Measurements from ENCODE around the gene IRF6.

The IRF6 gene

GRCh38 chr1:209831615-209832014 is 25.7 kb upstream of the IRF6 start:
- H3K36me3 Mint-ChIP-seq (ENCODE audit: low read depth), result peaks cover 72% of the 10 kb centered on the region
- H3K9me3 Mint-ChIP-seq, result no peaks in the 10 kb centered on the region
- no peak overlapping the region for H3K27ac Mint-ChIP-seq
- no peaks in the 10 kb centered on the region for H3K27me3 Mint-ChIP-seq
- no peak overlapping the region for H3K4me3 Mint-ChIP-seq
- peaks cover 81% of the 10 kb centered on the region for H3K4me1 Mint-ChIP-seq (ENCODE audit: low read depth)

- Mint-ChIP-seq H3K36me3 (ENCODE audit: low read depth) (peaks cover 63% of the 10 kb centered on the region), H3K4me3 (peak overlapping the region; percentile 0)
Observed at GRCh38 chr1:209830722-209831121, 24.8 kb upstream of the IRF6 start.

GRCh38 chr1:209829716-209830115 is 23.8 kb upstream of the IRF6 start:
- peak overlapping the region; percentile 86 for H3K4me3 Mint-ChIP-seq
- no peaks in the 10 kb centered on the region for H3K9me3 Mint-ChIP-seq
- peaks cover 53% of the 10 kb centered on the region for H3K36me3 Mint-ChIP-seq (ENCODE audit: low read depth)
- H3K27me3 Mint-ChIP-seq, result no peaks in the 10 kb centered on the region
- H3K4me1 Mint-ChIP-seq (ENCODE audit: low read depth), result peaks cover 62% of the 10 kb centered on the region
- H3K27ac Mint-ChIP-seq, result no peak overlapping the region

More at GRCh38 chr1:209830722-209831121, 24.8 kb upstream of the IRF6 start:
- Mint-ChIP-seq H3K4me1 (ENCODE audit: low read depth) (peaks cover 72% of the 10 kb centered on the region), H3K27me3 (no peaks in the 10 kb centered on the region), H3K27ac (no peak overlapping the region), H3K9me3 (no peaks in the 10 kb centered on the region)

GRCh38 chr1:209827384-209828262 is 21.7 kb upstream of the IRF6 start, which contains the start of gene UTP25:
Gene UTP25 (plus strand): TSS chr1:209827972. CDS start chr1:209828064, 92 bp downstream.
- peaks cover 54% of the 10 kb centered on the region for H3K4me1 Mint-ChIP-seq (ENCODE audit: low read depth)
- peaks cover 5% of the 10 kb centered on the region for H3K27me3 Mint-ChIP-seq
- H3K27ac Mint-ChIP-seq, result peak within 1 kb of the TSS; percentile 93
- H3K36me3 Mint-ChIP-seq (ENCODE audit: low read depth), result peaks cover 32% of the 10 kb centered on the region
- peak within 1 kb of the TSS; percentile 86 for H3K4me3 Mint-ChIP-seq
- H3K9me3 Mint-ChIP-seq, result no peaks in the 10 kb centered on the region

- peaks cover 46% of the 10 kb centered on the region for H3K4me1 Mint-ChIP-seq (ENCODE audit: low read depth)
- peaks cover 15% of the 10 kb centered on the region for H3K36me3 Mint-ChIP-seq (ENCODE audit: low read depth)
- H3K4me3 Mint-ChIP-seq, result no peak overlapping the region
- no peak overlapping the region for H3K27ac Mint-ChIP-seq
- H3K9me3 Mint-ChIP-seq, result no peaks in the 10 kb centered on the region
- peaks cover 16% of the 10 kb centered on the region for H3K27me3 Mint-ChIP-seq
Observed at GRCh38 chr1:209825591-209826434, 19.9 kb upstream of the IRF6 start.

GRCh38 chr1:209823143-209824041 is 17.4 kb upstream of the IRF6 start:
- Mint-ChIP-seq H3K27me3 (peaks cover 30% of the 10 kb centered on the region), H3K4me1 (ENCODE audit: low read depth) (peaks cover 27% of the 10 kb centered on the region), H3K27ac (peak overlapping the region; percentile 12), H3K36me3 (ENCODE audit: low read depth) (no peaks in the 10 kb centered on the region), H3K4me3 (no peak overlapping the region), H3K9me3 (no peaks in the 10 kb centered on the region)

- Mint-ChIP-seq H3K36me3 (ENCODE audit: low read depth) (no peaks in the 10 kb centered on the region), H3K27me3 (peaks cover 30% of the 10 kb centered on the region), H3K9me3 (no peaks in the 10 kb centered on the region), H3K27ac (no peak overlapping the region), H3K4me1 (ENCODE audit: low read depth) (peaks cover 22% of the 10 kb centered on the region), H3K4me3 (no peak overlapping the region)
Observed at GRCh38 chr1:209822706-209823105, 16.8 kb upstream of the IRF6 start.

- peaks cover 30% of the 10 kb centered on the region for H3K27me3 Mint-ChIP-seq
- H3K4me3 Mint-ChIP-seq, result no peak overlapping the region
- H3K36me3 Mint-ChIP-seq (ENCODE audit: low read depth), result no peaks in the 10 kb centered on the region
- H3K27ac Mint-ChIP-seq, result no peak overlapping the region
- H3K9me3 Mint-ChIP-seq, result no peaks in the 10 kb centered on the region
- peaks cover 24% of the 10 kb centered on the region for H3K4me1 Mint-ChIP-seq (ENCODE audit: low read depth)
Observed at GRCh38 chr1:209820986-209821385, 15.0 kb upstream of the IRF6 start.

- H3K27ac Mint-ChIP-seq, result no peak overlapping the region
Observed at GRCh38 chr1:209819058-209819457, 13.1 kb upstream of the IRF6 start.

GRCh38 chr1:209817691-209818090 is 11.7 kb upstream of the IRF6 start:
- Mint-ChIP-seq H3K36me3 (ENCODE audit: low read depth) (no peaks in the 10 kb centered on the region), H3K9me3 (no peaks in the 10 kb centered on the region), H3K27ac (no peak overlapping the region), H3K27me3 (peaks cover 26% of the 10 kb centered on the region), H3K4me3 (no peak overlapping the region), H3K4me1 (ENCODE audit: low read depth) (peaks cover 24% of the 10 kb centered on the region)

More at GRCh38 chr1:209819058-209819457, 13.1 kb upstream of the IRF6 start:
- Mint-ChIP-seq H3K36me3 (ENCODE audit: low read depth) (no peaks in the 10 kb centered on the region), H3K4me1 (ENCODE audit: low read depth) (peaks cover 33% of the 10 kb centered on the region), H3K9me3 (no peaks in the 10 kb centered on the region), H3K4me3 (no peak overlapping the region), H3K27me3 (peaks cover 30% of the 10 kb centered on the region)

GRCh38 chr1:209816923-209817322 is 11.0 kb upstream of the IRF6 start:
- no peaks in the 10 kb centered on the region for H3K9me3 Mint-ChIP-seq
- H3K36me3 Mint-ChIP-seq (ENCODE audit: low read depth), result no peaks in the 10 kb centered on the region
- H3K27me3 Mint-ChIP-seq, result peaks cover 23% of the 10 kb centered on the region
- H3K4me3 Mint-ChIP-seq, result no peak overlapping the region
- peaks cover 22% of the 10 kb centered on the region for H3K4me1 Mint-ChIP-seq (ENCODE audit: low read depth)
- H3K27ac Mint-ChIP-seq, result peak overlapping the region; percentile 36

- Mint-ChIP-seq H3K27ac (peak overlapping the region; percentile 85), H3K36me3 (ENCODE audit: low read depth) (no peaks in the 10 kb centered on the region), H3K4me1 (ENCODE audit: low read depth) (peaks cover 22% of the 10 kb centered on the region), H3K27me3 (peaks cover 16% of the 10 kb centered on the region), H3K4me3 (peak overlapping the region; percentile 31), H3K9me3 (no peaks in the 10 kb centered on the region)
Observed at GRCh38 chr1:209815931-209816341, 10.0 kb upstream of the IRF6 start.

GRCh38 chr1:209815490-209815889 is 9.5 kb upstream of the IRF6 start:
- H3K27me3 Mint-ChIP-seq, result peaks cover 11% of the 10 kb centered on the region
- peaks cover 22% of the 10 kb centered on the region for H3K4me1 Mint-ChIP-seq (ENCODE audit: low read depth)
- H3K27ac Mint-ChIP-seq, result peak overlapping the region; percentile 85
- H3K36me3 Mint-ChIP-seq (ENCODE audit: low read depth), result no peaks in the 10 kb centered on the region
- H3K9me3 Mint-ChIP-seq, result no peaks in the 10 kb centered on the region
- peak overlapping the region; percentile 31 for H3K4me3 Mint-ChIP-seq

- H3K4me3 Mint-ChIP-seq, result no peak overlapping the region
- no peaks in the 10 kb centered on the region for H3K9me3 Mint-ChIP-seq
- H3K27ac Mint-ChIP-seq, result no peak overlapping the region
- H3K27me3 Mint-ChIP-seq, result peaks cover 4% of the 10 kb centered on the region
- no peaks in the 10 kb centered on the region for H3K36me3 Mint-ChIP-seq (ENCODE audit: low read depth)
- H3K4me1 Mint-ChIP-seq (ENCODE audit: low read depth), result peaks cover 29% of the 10 kb centered on the region
Observed at GRCh38 chr1:209813902-209814301, 8.0 kb upstream of the IRF6 start.
